Activated CD4-positive, alpha-beta T cell treated with anti-CD3 and anti-CD28 coated beads, Interleukin-2, amount 10 ng/mL, durations not matched to agents 7 days and 5 days (primary cell): ENCODE data around the gene CRB3. TPM values are rescaled to one million over a fixed set of nuclear protein-coding genes. Genes with fewer than 3 reads are reported as not detected.
A peak's percentile ranks its signal among the peaks of the same experiment; 100 is the strongest.

Source experiments
- CTCF ChIA-PET: fragments of 350-600 bp; sonication (Branson Sonifier 250); formaldehyde crosslinking; loops from one replicate; lab custom pipeline; 2021; ENCODE audit warnings: antibody characterized with exemption; lab: Charles Lee
- POLR2A ChIA-PET: fragments of 350-600 bp; sonication (Branson Sonifier 250); formaldehyde crosslinking; loops from one replicate; lab custom pipeline; 2021; ENCODE audit warnings: antibody characterized with exemption; lab: Charles Lee
- DNase-seq: peaks from one replicate; pipeline ENCODE4 v3.0.0-alpha.2; 2020
- H3K27ac Mint-ChIP-seq: one replicate; pipeline ENCODE4 v1.8.0; 2021; ENCODE audit warnings: mild to moderate bottlenecking, moderate library complexity, mixed read lengths
- H3K27me3 Mint-ChIP-seq: one replicate; pipeline ENCODE4 v1.8.0; 2021; ENCODE audit warnings: mixed read lengths
- H3K36me3 Mint-ChIP-seq: one replicate; pipeline ENCODE4 v1.8.0; 2021; ENCODE audit warnings: low read depth, mixed read lengths
- H3K4me1 Mint-ChIP-seq: one replicate; pipeline ENCODE4 v1.8.0; 2021; ENCODE audit warnings: mixed read lengths
- H3K4me3 Mint-ChIP-seq: one replicate; pipeline ENCODE4 v1.8.0; 2021; ENCODE audit warnings: mild to moderate bottlenecking, moderate library complexity, mixed read lengths
- H3K9me3 Mint-ChIP-seq: one replicate; pipeline ENCODE4 v1.8.0; 2021; ENCODE audit warnings: mixed read lengths
- total RNA-seq, 2 experiments: library from RNA; stranded (reverse); gene quantifications; one replicate each; pipeline ENCODE4 v1.2.3, GENCODE V29; 2021

The CRB3 gene
- total RNA-seq, 2 experiments from 2014 or later, result 0.33 to 0.64 TPM

GRCh38 chr19:6460099-6460884 is 3.8 kb upstream of the CRB3 start:
- Mint-ChIP-seq H3K27me3 (no peaks in the 10 kb centered on the region), H3K4me3 (peak overlapping the region; percentile 93), H3K9me3 (peaks cover 6% of the 10 kb centered on the region), H3K27ac (peak overlapping the region; percentile 89), H3K36me3 (peaks cover 15% of the 10 kb centered on the region), H3K4me1 (peaks cover 27% of the 10 kb centered on the region)
- CTCF ChIA-PET, result interaction anchor here (0.7 kb wide), 1 partner anchor 306 kb away, joined by 3 read pairs; no protein-coding TSS in a partner anchor
- peak; percentile 98 for DNase-seq
- POLR2A ChIA-PET, result no interaction called here

- CTCF ChIA-PET, result no interaction called here
- Mint-ChIP-seq H3K4me3 (no peak overlapping the region), H3K4me1 (peaks cover 18% of the 10 kb centered on the region), H3K27ac (no peak overlapping the region), H3K9me3 (no peaks in the 10 kb centered on the region), H3K27me3 (no peaks in the 10 kb centered on the region), H3K36me3 (peaks cover 18% of the 10 kb centered on the region)
- no peak for DNase-seq
- POLR2A ChIA-PET, result interaction anchor here (0.6 kb wide), 1 partner anchor 43 kb away, joined by 4 read pairs; no protein-coding TSS in a partner anchor
These were observed 935 bp downstream of the CRB3 start for GRCh38 chr19:6465006-6465405.

DNA sequence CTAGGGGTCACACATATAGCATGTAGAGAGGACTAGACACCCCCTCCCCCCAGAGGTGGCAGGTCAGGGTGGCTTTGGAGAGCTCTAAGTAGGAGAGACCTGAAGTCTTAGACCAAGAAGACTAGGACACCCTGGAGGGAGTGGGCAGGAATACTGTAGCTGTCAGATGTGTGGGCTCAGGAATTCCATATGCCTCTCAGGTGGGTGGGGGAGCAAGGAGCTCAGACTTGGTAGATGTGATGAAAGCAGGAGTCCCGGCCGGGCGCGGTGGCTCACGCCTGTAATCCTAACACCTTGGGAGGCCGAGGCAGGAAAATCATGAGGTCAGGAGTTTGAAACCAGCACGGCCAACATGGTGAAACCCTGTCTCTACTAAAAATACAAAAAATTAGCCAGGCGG is 1.6 kb downstream of the CRB3 start:
- Mint-ChIP-seq H3K36me3 (peaks cover 21% of the 10 kb centered on the region), H3K27me3 (no peaks in the 10 kb centered on the region), H3K27ac (no peak overlapping the region), H3K4me3 (no peak overlapping the region), H3K4me1 (peaks cover 15% of the 10 kb centered on the region), H3K9me3 (no peaks in the 10 kb centered on the region)
- DNase-seq, result no peak
- POLR2A ChIA-PET, result interaction anchor here (0.6 kb wide), 1 partner anchor 43 kb away, joined by 4 read pairs; no protein-coding TSS in a partner anchor
- CTCF ChIA-PET, result no interaction called here

DNA sequence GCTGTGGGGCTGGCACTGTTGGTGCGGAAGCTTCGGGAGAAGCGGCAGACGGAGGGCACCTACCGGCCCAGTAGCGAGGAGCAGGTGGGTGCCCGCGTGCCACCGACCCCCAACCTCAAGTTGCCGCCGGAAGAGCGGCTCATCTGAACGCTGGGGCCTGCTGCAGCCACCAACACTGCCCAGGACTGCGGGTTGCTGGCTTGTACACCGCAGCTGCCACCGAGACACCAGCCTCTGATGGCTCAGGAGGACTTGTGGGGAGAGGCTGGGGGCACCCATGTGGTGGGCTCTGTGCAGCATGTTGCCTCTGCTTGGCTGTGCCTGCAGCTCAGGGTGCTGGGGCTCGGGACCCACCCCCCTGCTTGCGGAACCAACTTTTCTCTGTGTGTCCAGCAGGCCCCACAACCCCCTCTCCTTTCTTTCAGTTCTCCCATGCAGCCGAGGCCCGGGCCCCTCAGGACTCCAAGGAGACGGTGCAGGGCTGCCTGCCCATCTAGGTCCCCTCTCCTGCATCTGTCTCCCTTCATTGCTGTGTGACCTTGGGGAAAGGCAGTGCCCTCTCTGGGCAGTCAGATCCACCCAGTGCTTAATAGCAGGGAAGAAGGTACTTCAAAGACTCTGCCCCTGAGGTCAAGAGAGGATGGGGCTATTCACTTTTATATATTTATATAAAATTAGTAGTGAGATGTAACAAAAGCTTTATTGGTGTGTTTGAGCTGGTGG is 2.6 kb downstream of the CRB3 start:
- CTCF ChIA-PET, result no interaction called here
- no peak overlapping the region for H3K27ac Mint-ChIP-seq
- peaks cover 15% of the 10 kb centered on the region for H3K4me1 Mint-ChIP-seq
- no peaks in the 10 kb centered on the region for H3K27me3 Mint-ChIP-seq
- H3K9me3 Mint-ChIP-seq, result no peaks in the 10 kb centered on the region
- POLR2A ChIA-PET, result no interaction called here
- peaks cover 23% of the 10 kb centered on the region for H3K36me3 Mint-ChIP-seq
- no peak overlapping the region for H3K4me3 Mint-ChIP-seq
- DNase-seq, result no peak

DNA sequence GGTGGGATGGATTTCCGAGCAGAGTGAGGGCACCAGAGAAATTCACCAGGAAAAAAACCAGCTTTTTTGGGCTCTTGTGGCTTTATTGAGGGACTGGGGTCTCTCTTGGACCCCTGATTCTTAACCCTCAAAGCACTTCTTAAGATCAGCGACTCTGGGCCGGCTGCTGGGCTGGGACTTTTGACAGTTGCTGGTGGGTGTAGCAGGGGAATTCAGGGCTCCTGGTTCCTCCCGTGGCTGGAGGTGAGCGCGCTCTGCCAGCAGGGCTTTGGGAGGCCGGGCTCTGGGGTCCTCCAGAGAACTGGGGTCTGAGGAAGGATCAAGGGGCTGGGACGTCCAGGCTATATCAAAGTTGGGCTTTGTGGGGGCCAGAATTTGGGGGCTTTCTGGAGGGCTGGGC is 3.3 kb downstream of the CRB3 start:
- Mint-ChIP-seq H3K4me3 (no peak overlapping the region), H3K4me1 (peaks cover 10% of the 10 kb centered on the region), H3K36me3 (peaks cover 23% of the 10 kb centered on the region), H3K9me3 (no peaks in the 10 kb centered on the region), H3K27ac (no peak overlapping the region), H3K27me3 (no peaks in the 10 kb centered on the region)
- CTCF ChIA-PET, result no interaction called here
- DNase-seq, result no peak
- POLR2A ChIA-PET, result no interaction called here

DNA sequence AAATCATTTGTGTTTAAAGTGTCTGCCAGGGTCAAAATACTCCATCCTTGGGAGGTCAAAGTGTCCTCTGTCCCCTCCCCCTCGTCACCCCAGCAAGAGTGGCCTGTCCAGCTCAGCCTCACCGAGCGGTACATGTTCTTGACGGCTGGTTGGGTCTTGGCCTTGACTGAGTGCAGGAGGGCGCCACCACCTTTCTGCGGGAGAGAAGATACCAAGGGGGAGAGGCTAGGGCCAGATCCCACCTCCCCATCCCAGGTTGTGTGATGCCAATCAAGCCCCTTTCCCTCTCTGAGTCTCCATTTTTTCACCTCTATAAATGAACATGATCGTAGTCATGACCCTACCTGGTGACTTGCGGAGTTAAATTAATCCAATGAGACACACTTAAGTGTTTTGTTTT is 6.1 kb downstream of the CRB3 start:
- ChIA-PET CTCF (interaction anchor here (1.1 kb wide), 1 partner anchor 22 kb away, joined by 4 read pairs; no protein-coding TSS in a partner anchor), POLR2A (no interaction called here)
- Mint-ChIP-seq H3K36me3 (peaks cover 32% of the 10 kb centered on the region), H3K9me3 (no peaks in the 10 kb centered on the region), H3K4me1 (peaks cover under 1% of the 10 kb centered on the region), H3K27ac (no peak overlapping the region), H3K4me3 (no peak overlapping the region), H3K27me3 (no peaks in the 10 kb centered on the region)
- no peak for DNase-seq

DNA sequence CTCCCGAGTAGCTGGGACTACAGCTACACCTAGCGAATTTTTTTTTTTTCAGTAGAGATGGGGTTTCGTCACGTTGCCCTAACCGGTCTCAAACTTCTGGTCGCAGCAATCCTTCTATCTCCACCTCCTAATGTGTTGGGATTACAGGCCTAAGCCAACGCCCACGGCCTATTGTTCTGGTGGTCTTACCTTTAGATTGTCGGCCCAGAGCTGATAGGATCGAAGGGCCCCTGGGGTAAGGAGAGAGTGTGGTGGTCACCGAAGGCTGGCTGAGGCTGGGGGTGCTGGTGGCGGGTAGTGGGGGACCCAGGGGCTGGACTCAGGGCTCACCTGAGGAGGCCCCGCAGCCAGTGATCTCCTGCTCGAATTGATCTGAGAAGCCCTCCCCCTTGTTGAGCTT is 7.0 kb downstream of the CRB3 start:
- Mint-ChIP-seq H3K36me3 (peaks cover 34% of the 10 kb centered on the region), H3K27me3 (no peaks in the 10 kb centered on the region), H3K4me3 (no peak overlapping the region), H3K4me1 (no peaks in the 10 kb centered on the region), H3K27ac (no peak overlapping the region), H3K9me3 (no peaks in the 10 kb centered on the region)
- ChIA-PET CTCF (interaction anchor here (0.7 kb wide), 1 partner anchor 12 kb away, joined by 3 read pairs; the partner anchor contains the start of gene SLC25A23), POLR2A (interaction anchor here (0.8 kb wide), 1 partner anchor 46 kb away, joined by 3 read pairs; the partner anchor contains the start of gene KHSRP)
- DNase-seq, result no peak

- Mint-ChIP-seq H3K36me3 (peaks cover 45% of the 10 kb centered on the region), H3K27me3 (no peaks in the 10 kb centered on the region), H3K27ac (no peak overlapping the region), H3K4me3 (no peak overlapping the region), H3K4me1 (no peaks in the 10 kb centered on the region), H3K9me3 (no peaks in the 10 kb centered on the region)
- DNase-seq, result no peak
- POLR2A ChIA-PET, result interaction anchor here (0.6 kb wide), 1 partner anchor 48 kb away, joined by 4 read pairs; no protein-coding TSS in a partner anchor
- CTCF ChIA-PET, result interaction anchor here (0.6 to 1.2 kb wide), 5 partner anchors 9 to 782 kb away, joined by 3 to 5 read pairs (median 4); partner anchors contain the start of gene DENND1C
These were observed 8.6 kb downstream of the CRB3 start for GRCh38 chr19:6472713-6473112.

DNA sequence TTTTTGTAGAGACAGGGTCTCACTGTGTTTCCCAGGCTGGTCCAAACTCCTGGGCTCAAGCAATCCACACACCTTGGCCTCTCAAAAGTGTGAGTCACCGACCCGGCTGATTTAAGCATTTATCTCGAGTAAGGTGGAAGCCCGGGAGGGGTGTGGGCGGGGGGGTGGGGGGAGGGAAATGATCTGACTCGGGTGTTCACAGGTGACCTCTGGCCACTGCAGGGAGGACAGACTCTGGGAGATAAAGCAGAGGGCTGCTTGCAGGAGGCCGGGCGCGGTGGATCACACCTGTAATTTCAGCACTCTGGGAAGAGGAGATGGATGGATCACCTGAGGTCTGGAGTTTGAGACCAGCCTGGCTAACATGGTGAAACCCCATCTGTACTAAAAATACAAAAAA is 9.6 kb downstream of the CRB3 start:
- Mint-ChIP-seq H3K4me1 (no peaks in the 10 kb centered on the region), H3K36me3 (peaks cover 37% of the 10 kb centered on the region), H3K4me3 (no peak overlapping the region), H3K27ac (no peak overlapping the region), H3K9me3 (no peaks in the 10 kb centered on the region), H3K27me3 (no peaks in the 10 kb centered on the region)
- CTCF ChIA-PET, result interaction anchor here (0.7 to 1.6 kb wide), 3 partner anchors 38 to 1097 kb away, joined by 3 read pairs; no protein-coding TSS in a partner anchor
- POLR2A ChIA-PET, result interaction anchor here (0.6 kb wide), 1 partner anchor 160 kb away, joined by 3 read pairs; no protein-coding TSS in a partner anchor
- DNase-seq, result no peak

DNA sequence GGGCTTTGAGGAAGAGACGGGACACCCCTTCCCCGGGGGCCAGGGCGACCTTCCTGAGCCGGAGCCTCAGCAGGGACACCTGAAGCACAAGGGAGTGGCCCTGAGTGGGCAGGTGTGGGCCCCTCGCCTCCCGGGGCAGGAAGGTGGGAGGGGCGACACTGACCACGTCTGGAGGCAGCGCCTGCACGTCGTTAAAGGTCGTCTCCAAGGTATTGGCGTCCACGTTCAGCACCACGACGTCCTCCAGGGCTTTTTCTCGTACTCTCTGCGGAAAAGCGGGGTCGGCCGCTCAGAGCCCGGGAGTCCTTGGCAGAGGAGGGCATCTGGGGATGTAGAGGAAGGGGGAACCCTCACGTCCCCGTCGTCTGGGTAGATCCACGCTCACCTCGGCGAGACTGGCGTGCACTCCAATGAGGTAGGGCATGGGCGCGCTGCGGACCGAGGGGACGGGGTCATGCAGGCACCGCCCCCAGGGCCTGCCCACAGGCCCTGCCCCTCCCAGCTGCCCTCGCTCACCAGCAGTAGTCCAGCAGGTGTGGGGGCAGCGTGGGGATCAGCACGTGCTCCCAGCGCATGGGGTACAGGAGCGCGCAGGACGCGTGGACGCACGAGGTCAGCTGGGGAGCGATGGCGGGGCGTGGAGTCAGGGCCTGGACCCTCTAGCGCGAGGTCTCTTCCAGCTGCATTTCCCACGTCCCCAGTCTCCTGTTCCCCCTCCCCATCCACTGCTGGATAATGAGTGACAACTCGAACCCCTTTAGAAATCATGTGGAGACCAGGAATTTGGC is 11.4 kb downstream of the CRB3 start:
- CTCF ChIA-PET, result interaction anchor here (1.4 kb wide), 1 partner anchor 22 kb away, joined by 3 read pairs; no protein-coding TSS in a partner anchor
- no peak overlapping the region for H3K27ac Mint-ChIP-seq
- H3K9me3 Mint-ChIP-seq, result no peaks in the 10 kb centered on the region
- no peak overlapping the region for H3K4me3 Mint-ChIP-seq
- H3K36me3 Mint-ChIP-seq, result peaks cover 27% of the 10 kb centered on the region
- no peak for DNase-seq
- POLR2A ChIA-PET, result no interaction called here
- peaks cover 13% of the 10 kb centered on the region for H3K4me1 Mint-ChIP-seq
- no peaks in the 10 kb centered on the region for H3K27me3 Mint-ChIP-seq

- Mint-ChIP-seq H3K4me1 (peaks cover 19% of the 10 kb centered on the region), H3K36me3 (peaks cover 27% of the 10 kb centered on the region), H3K27ac (no peak overlapping the region), H3K9me3 (no peaks in the 10 kb centered on the region), H3K27me3 (no peaks in the 10 kb centered on the region), H3K4me3 (no peak overlapping the region)
- peak; percentile 65 for DNase-seq
- ChIA-PET POLR2A (no interaction called here), CTCF (interaction anchor here (0.6 to 1.4 kb wide), 2 partner anchors 22 to 387 kb away, joined by 3 read pairs; no protein-coding TSS in a partner anchor)
These were observed 12.3 kb downstream of the CRB3 start for GRCh38 chr19:6476155-6476895.
